HUES48 (cell line): ENCODE measurements around the gene BLMH.

Source experiments
- H3K27ac ChIP-seq: one replicate; pipeline ENCODE4 v1.7.0; 2013; ENCODE audit warnings: low read depth, low read length, inconsistent platforms
- H3K27me3 ChIP-seq: 2 replicates; pipeline ENCODE4 v1.6.1; 2013; ENCODE audit warnings: mild to moderate bottlenecking, low read length; ENCODE audit not compliant: control insufficient read depth, insufficient read depth
- H3K36me3 ChIP-seq: 2 replicates; pipeline ENCODE4 v1.6.1; 2013; ENCODE audit warnings: low read length; ENCODE audit not compliant: control insufficient read depth, insufficient read depth
- H3K4me1 ChIP-seq: 2 replicates; pipeline ENCODE4 v1.6.1; 2013; ENCODE audit warnings: mild to moderate bottlenecking, low read length; ENCODE audit not compliant: control insufficient read depth, insufficient read depth
- H3K4me3 ChIP-seq: 2 replicates; pipeline ENCODE4 v1.5.1; 2013; ENCODE audit warnings: mild to moderate bottlenecking, low read depth, low read length
- H3K9ac ChIP-seq: 2 replicates; pipeline ENCODE4 v1.6.1; 2013; ENCODE audit warnings: mild to moderate bottlenecking, low read depth, low read length, moderate library complexity
- H3K9me3 ChIP-seq: 2 replicates; pipeline ENCODE4 v1.6.1; 2013; ENCODE audit warnings: low read length; ENCODE audit not compliant: control insufficient read depth, insufficient read depth

Gene BLMH

DNA sequence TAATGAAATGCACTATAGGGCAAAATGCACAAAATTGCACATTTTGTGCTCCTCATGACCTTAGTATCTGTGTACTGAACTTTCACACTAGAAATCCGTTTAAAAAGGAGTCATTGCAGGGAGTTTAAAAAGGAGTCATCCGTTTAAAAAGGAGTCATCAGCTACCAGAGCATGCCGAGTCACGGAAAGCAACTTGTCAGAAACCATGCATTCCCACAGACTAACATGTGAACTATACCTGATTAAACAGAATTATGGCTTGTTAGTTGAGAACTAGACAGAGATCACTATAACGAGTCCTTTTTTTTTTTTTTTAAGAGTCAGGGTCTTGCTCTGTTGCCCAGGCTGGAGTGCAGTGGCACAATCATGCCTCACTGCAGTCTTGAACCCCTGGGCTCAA, 92.1 kb downstream of the BLMH start:
- H3K4me3 ChIP-seq: no peak overlapping the region
- no peaks in the 10 kb centered on the region for H3K27me3 ChIP-seq
- H3K9me3 ChIP-seq: no peaks in the 10 kb centered on the region
- H3K4me1 ChIP-seq: 0 out of 2 replicates have a peak, but pooled peaks cover 4% of the 10 kb centered on the region
- no peaks in the 10 kb centered on the region for H3K36me3 ChIP-seq
- H3K27ac ChIP-seq: no peak overlapping the region
- H3K9ac ChIP-seq: no peak overlapping the region
